Stomach smooth muscle (tissue), 2 donors: Measurements from ENCODE around the gene CMKLR1.

Experiments used
- H3K27ac ChIP-seq: one replicate; pipeline ENCODE4 v1.7.0; 2013; ENCODE audit warnings: mild to moderate bottlenecking, low read length, inconsistent platforms
- H3K27me3 ChIP-seq, 2 donors: one replicate each; pipeline ENCODE4 v1.7.0; 2013; ENCODE audit warnings: low read length in 2 of 2; ENCODE audit not compliant: insufficient read depth in 2 of 2, control insufficient read depth in 1 of 2
- H3K36me3 ChIP-seq, 2 donors: one replicate each; pipeline ENCODE4 v1.7.0; 2013; ENCODE audit warnings: low read length in 2 of 2; ENCODE audit not compliant: control insufficient read depth in 2 of 2, insufficient read depth in 2 of 2
- H3K4me1 ChIP-seq: one replicate; pipeline ENCODE4 v1.7.0; 2013; ENCODE audit warnings: low read length; ENCODE audit not compliant: control insufficient read depth, insufficient read depth
- H3K4me3 ChIP-seq, 2 donors: one replicate each; pipeline ENCODE4 v1.7.0; 2013; ENCODE audit warnings: low read length in 2 of 2
- H3K9ac ChIP-seq, 2 donors: one replicate each; pipeline ENCODE4 v1.7.0; 2013; ENCODE audit warnings: low read length in 2 of 2, mild to moderate bottlenecking in 1 of 2
- H3K9me3 ChIP-seq, 2 donors: one replicate each; pipeline ENCODE4 v1.7.0; 2013; ENCODE audit warnings: low read length in 2 of 2; ENCODE audit not compliant: control insufficient read depth in 2 of 2
- donor health status: healthy.
- donor health status: Pancreatic carcinoma.

The CMKLR1 gene

DNA sequence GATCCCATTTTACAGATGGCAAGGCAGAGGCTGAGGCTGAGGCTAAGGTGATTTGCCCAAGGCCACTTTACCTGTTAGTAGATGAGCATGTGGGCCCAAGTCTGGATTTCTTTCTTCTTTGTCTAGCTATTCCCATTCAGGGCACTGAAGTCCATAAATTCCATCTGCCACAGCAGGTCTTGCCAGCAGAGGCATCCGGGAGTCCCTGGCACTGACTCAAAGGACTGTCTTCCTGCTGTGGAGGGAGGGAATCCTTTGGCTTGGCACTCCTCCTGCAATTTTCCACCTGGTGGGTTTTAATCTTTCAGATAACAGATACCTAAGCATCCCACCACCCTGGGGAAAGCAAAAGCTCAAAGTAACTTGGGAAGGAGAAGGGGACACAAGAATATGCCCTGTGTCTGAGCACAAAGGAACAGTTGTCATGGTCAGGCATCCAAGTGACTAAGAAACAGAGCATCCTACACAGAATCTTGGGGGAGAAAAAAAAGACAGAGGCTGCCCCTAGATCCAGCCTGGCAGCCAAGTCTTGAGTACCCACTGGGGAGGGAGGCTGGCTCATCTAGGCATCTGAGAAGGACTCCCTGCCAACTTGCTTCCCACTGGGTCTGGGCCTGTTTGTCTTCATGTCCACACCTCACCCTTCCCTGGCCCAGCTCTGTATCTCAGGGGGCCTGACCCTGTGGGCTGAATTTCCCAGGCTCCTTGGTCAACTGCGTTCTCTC lies 35.6 kb upstream of the CMKLR1 start:
- Histone ChIP-seq H3K9me3 (peaks cover 0 to 5% of the 10 kb centered on the region in 2 donors), H3K27me3 (no peaks in the 10 kb centered on the region), H3K9ac (no peak overlapping the region), H3K36me3 (no peaks in the 10 kb centered on the region), H3K4me3 (no peak overlapping the region), H3K27ac (no peak overlapping the region), H3K4me1 (peaks cover 11% of the 10 kb centered on the region)

DNA sequence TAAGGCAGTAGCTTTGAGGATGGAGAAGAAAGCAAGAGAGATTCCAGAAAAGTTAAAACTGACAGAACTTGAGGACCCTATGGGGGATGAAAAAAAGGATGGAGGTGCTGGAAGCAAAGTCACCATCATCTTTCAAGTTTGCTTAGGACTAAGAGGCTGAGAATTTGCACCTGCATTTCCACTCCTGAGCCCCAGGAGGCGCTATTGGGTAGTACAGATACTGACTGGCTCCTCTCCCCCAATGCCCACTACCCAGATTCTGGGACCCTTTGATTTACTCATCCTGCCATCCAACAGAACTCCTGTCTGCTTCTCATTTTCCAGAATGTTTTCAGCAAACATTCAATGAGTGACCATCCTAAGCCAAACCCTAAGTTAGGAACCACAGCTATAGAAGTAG lies 34.0 kb upstream of the CMKLR1 start:
- Histone ChIP-seq H3K9ac (no peak overlapping the region), H3K4me1 (peaks cover 11% of the 10 kb centered on the region), H3K9me3 (peaks cover 0 to 5% of the 10 kb centered on the region in 2 donors), H3K36me3 (no peaks in the 10 kb centered on the region), H3K27me3 (no peaks in the 10 kb centered on the region), H3K4me3 (no peak overlapping the region), H3K27ac (no peak overlapping the region)

DNA sequence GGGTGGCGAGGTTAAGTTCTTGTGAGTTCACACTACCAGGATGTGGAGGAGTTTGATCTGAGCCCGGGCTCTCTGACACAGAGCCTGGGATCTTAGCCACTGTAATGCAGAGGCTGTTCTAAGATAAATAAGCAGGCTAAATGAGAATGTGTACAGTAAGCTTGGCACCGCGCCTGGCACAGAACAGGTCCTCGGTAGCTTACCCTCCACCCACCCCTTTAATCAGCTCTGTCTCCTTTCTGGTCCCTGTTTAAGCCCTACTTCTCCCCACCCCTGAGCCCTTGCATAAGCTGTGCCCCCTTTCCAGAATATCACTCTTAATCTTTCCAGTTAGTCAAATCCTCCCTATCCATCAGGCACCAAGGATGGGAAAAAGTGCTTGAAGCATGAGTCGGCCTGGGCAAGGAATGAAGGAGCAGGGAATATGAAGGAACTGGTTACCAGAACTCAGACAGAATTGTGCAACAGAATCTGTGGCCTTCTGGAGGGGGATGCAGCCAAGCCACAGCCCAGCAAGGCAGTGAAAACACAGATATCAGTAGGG lies 32.8 kb upstream of the CMKLR1 start:
- no peak overlapping the region for H3K27ac ChIP-seq

DNA sequence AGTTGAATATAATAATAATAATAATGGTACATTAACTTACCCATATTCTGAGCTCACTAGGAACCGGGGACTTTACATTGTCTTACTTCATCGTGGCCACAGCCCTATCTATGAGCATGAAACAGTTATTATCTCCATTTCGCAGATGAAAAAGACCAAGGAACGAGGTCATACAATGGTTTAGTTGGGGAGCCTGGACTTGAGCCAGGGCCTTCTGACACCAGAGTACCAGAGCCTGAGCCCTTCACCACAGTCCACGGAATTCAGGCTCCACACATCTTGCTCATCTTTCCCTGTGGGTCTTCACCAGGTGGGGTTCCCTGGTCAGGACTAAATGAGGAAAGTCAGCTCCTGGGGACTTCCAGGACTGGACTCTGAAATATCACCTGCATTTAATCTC lies 31.3 kb upstream of the CMKLR1 start:
- Histone ChIP-seq H3K9me3 (peaks cover 0 to 5% of the 10 kb centered on the region in 2 donors), H3K9ac (no peak overlapping the region), H3K27ac (no peak overlapping the region), H3K4me1 (peaks cover 11% of the 10 kb centered on the region), H3K36me3 (no peaks in the 10 kb centered on the region), H3K27me3 (no peaks in the 10 kb centered on the region), H3K4me3 (no peak overlapping the region)

More for the DNA sequence above, 32.8 kb upstream of the CMKLR1 start:
- Histone ChIP-seq H3K4me3 (no peak overlapping the region), H3K9ac (no peak overlapping the region), H3K4me1 (peaks cover 11% of the 10 kb centered on the region), H3K9me3 (peaks cover 0 to 5% of the 10 kb centered on the region in 2 donors), H3K27me3 (no peaks in the 10 kb centered on the region), H3K36me3 (no peaks in the 10 kb centered on the region)

DNA sequence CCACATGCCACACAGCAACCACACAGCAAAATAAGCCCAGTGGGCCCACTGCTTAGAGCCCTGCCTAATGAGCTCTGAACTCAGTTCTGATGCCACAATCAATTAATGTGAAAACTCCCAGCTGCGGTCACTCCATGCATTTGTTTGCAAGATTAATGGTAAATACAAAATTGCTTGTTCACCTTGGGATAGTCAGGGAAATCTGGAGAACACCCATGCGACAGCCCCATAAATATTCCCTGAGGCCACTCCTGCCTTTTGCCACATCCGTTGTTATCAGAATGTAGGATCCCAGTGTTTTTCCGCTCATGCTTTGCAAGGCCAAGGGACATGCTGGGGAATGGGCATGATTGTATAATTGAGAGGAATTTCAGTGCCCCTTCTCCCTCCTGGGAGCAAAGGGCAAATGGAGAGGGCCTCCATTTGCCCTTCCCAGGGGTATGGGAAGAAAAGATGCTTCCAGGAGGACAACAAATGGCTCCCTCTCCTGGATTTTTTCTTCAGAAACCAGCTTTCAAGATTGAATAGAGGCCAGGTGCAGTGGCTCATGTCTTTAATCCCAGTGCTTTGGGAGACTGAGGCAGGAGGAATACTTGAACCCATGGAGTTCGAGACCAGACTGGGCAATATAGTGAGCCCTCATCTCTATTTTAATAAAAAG lies 30.8 kb upstream of the CMKLR1 start:
- Histone ChIP-seq H3K4me3 (no peak overlapping the region), H3K27ac (no peak overlapping the region), H3K27me3 (no peaks in the 10 kb centered on the region), H3K9ac (no peak overlapping the region), H3K9me3 (peaks cover 0 to 5% of the 10 kb centered on the region in 2 donors), H3K36me3 (no peaks in the 10 kb centered on the region), H3K4me1 (peaks cover 11% of the 10 kb centered on the region)

DNA sequence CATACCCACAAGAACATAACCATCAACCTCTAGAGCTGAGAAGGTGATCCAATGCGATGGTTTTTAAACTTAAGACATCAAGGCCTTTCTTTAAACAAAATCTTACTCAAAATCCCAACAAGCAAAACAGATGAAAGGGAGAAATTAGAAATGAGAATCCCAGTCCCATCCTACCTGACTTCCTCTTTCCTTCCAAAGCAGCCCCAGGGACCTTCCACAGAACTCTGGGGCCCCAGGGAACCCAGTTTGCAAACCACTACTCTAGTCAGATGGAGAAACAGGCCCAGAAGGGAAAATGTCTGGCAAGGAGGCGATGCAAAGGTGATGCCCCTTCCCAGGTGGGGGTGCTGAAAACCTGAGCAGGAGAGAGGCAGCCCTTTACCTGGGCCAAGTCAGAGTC lies 29.0 kb upstream of the CMKLR1 start:
- Histone ChIP-seq H3K4me3 (no peak overlapping the region), H3K36me3 (no peaks in the 10 kb centered on the region), H3K27ac (no peak overlapping the region), H3K27me3 (no peaks in the 10 kb centered on the region), H3K9ac (no peak overlapping the region), H3K4me1 (peaks cover 11% of the 10 kb centered on the region), H3K9me3 (no peaks in the 10 kb centered on the region)

DNA sequence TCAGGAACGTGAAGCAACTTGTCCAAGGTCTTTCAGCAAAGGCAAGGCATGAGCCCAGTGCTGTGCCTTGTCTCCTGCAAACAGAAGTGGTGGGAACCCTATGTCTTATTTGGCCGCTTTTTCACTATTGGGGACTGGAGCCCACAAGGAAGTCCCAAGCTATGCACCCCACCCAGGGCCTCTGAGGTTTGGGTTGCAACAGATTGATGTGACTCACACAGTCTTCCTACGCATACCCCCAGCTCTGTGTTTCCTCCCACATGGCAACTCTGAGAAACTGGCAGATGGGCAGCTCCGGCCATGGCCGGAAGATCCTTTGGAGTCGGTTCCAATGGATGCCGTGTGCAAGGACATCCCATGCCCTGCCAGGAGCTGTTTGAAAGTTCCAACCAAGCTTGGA lies 28.3 kb upstream of the CMKLR1 start:
- Histone ChIP-seq H3K27me3 (no peaks in the 10 kb centered on the region), H3K36me3 (no peaks in the 10 kb centered on the region), H3K27ac (no peak overlapping the region), H3K4me3 (no peak overlapping the region), H3K9ac (no peak overlapping the region), H3K9me3 (no peaks in the 10 kb centered on the region), H3K4me1 (peaks cover 11% of the 10 kb centered on the region)

DNA sequence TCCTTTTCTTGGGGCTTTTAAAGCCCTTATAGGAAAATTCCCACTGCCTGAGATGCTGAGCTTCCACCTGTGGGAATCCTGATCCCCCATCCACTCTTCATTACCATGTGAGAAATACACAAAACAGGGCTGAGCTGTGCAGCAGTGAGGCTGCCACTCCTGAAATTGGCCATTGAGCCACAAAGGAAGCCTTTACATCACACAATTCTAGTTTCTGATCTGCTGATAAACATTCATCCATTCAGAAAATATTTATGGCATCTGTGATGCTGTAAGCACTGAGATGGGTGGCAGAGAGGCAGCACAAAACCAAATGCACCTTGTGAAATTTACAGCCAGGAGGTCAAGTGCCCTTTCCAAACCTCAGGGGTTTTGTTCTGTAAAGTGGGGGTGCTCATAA lies 26.2 kb upstream of the CMKLR1 start:
- H3K36me3 ChIP-seq = no peaks in the 10 kb centered on the region

DNA sequence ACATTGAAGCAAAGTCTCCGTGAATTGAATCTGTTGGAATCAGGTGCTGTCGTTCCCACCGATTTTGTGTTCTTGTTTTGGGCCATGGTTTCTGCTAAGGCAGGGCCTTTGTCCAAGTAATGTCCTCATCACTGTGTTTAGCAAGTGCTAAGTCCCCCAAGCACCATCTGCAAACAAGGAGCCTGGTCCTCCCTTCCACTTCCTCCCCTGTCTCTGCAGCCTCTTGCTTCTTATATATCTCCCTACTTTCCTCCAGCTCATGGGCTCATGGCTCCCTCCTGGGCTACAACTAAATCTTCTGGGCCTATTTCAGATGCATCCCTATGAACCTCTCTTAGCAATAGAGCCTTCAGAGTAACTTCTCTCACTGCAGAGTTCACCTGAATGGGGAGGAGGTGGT lies 25.8 kb upstream of the CMKLR1 start:
- no peaks in the 10 kb centered on the region for H3K27me3 ChIP-seq
- no peak overlapping the region for H3K9ac ChIP-seq
- H3K4me1 ChIP-seq = no peaks in the 10 kb centered on the region
- no peak overlapping the region for H3K27ac ChIP-seq
- no peaks in the 10 kb centered on the region for H3K36me3 ChIP-seq
- no peaks in the 10 kb centered on the region for H3K9me3 ChIP-seq
- H3K4me3 ChIP-seq = no peak overlapping the region

More for the DNA sequence above, 26.2 kb upstream of the CMKLR1 start:
- Histone ChIP-seq H3K4me1 (no peaks in the 10 kb centered on the region), H3K9me3 (no peaks in the 10 kb centered on the region), H3K27me3 (no peaks in the 10 kb centered on the region), H3K27ac (no peak overlapping the region), H3K4me3 (no peak overlapping the region), H3K9ac (no peak overlapping the region)

DNA sequence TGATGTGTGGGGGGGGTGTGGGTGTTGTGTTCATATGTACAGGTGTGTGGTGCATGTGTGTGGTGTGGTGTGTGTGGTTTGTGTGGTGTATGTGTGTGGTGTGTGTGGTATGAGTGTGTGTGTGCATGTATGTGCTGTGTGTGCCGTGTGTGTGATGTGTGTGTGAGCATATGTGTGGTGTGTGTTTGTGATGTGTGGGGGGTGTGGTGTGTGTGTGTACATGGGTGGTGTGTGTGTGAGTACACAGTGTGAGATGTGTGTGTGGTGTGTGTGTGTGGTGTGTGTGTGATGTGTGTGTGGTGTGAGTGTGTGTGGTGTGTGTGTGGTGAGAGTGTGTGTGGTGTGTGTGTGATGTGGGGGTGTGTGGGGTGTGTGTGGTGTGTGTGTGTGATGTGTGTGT lies 24.5 kb upstream of the CMKLR1 start:
- Histone ChIP-seq H3K27ac (no peak overlapping the region), H3K4me3 (no peak overlapping the region), H3K36me3 (no peaks in the 10 kb centered on the region), H3K4me1 (no peaks in the 10 kb centered on the region), H3K9ac (no peak overlapping the region), H3K9me3 (no peaks in the 10 kb centered on the region), H3K27me3 (no peaks in the 10 kb centered on the region)

DNA sequence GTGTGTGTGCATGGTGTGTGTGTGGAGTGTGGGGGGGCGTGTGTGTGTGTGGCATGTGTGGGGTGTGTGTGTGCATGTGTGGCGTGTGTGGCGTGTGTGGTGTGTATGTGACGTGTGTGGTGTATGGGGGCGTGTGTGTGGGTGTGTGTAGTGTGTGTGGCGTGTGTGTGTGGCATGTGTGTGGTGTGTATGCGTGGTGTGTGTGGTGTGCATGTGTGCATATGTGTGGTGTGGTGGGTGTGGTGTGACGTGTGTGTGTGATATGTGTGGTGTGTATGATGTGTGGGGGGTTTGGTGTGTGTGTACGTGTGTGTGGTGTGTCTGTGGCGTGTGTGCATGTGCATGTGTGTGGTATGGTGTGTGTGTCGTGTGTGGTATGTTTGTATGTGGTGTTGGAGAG lies 24.1 kb upstream of the CMKLR1 start:
- no peaks in the 10 kb centered on the region for H3K9me3 ChIP-seq
- H3K9ac ChIP-seq = no peak overlapping the region
- H3K4me1 ChIP-seq = no peaks in the 10 kb centered on the region
- H3K27me3 ChIP-seq = no peaks in the 10 kb centered on the region
- H3K4me3 ChIP-seq = no peak overlapping the region
- no peak overlapping the region for H3K27ac ChIP-seq
- H3K36me3 ChIP-seq = no peaks in the 10 kb centered on the region
